ENCODE data around the gene CBLB.

DNA sequence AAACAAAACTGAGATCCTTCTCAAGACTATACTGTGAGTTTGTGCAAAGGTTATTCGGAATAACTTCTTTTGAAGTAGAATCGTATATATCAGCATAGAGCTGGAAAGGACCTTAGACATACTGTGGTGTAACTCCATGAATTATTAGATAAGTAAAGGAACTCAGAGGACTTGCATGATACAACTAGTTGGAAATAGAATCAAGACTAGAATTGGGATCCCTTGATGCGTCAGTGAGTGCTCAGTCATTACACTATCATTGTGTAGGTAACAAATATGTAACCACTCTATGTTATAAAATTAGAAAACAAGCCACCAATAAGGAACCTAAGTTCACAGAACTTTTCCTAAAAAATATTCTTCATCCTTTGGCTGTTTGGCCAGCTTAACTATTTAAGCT is 61.1 kb downstream of the CBLB start:
- TF ChIP-seq, protein P1, sequence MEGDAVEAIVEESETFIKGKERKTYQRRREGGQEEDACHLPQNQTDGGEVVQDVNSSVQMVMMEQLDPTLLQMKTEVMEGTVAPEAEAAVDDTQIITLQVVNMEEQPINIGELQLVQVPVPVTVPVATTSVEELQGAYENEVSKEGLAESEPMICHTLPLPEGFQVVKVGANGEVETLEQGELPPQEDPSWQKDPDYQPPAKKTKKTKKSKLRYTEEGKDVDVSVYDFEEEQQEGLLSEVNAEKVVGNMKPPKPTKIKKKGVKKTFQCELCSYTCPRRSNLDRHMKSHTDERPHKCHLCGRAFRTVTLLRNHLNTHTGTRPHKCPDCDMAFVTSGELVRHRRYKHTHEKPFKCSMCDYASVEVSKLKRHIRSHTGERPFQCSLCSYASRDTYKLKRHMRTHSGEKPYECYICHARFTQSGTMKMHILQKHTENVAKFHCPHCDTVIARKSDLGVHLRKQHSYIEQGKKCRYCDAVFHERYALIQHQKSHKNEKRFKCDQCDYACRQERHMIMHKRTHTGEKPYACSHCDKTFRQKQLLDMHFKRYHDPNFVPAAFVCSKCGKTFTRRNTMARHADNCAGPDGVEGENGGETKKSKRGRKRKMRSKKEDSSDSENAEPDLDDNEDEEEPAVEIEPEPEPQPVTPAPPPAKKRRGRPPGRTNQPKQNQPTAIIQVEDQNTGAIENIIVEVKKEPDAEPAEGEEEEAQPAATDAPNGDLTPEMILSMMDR (IDR thresholded peaks at IDR 0.05; ENCODE audit: low read depth, low read length, missing input control) = no peak
- TF ChIP-seq SP1 (IDR thresholded peaks at IDR 0.05) (no peak), YY1 (IDR thresholded peaks at IDR 0.05) (no peak), FOXA2 (IDR thresholded peaks at IDR 0.05) (no peak)
- TF ChIP-seq, protein P2, sequence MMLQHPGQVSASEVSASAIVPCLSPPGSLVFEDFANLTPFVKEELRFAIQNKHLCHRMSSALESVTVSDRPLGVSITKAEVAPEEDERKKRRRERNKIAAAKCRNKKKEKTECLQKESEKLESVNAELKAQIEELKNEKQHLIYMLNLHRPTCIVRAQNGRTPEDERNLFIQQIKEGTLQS (IDR thresholded peaks at IDR 0.05) = no peak
- TF ChIP-seq, protein P3, sequence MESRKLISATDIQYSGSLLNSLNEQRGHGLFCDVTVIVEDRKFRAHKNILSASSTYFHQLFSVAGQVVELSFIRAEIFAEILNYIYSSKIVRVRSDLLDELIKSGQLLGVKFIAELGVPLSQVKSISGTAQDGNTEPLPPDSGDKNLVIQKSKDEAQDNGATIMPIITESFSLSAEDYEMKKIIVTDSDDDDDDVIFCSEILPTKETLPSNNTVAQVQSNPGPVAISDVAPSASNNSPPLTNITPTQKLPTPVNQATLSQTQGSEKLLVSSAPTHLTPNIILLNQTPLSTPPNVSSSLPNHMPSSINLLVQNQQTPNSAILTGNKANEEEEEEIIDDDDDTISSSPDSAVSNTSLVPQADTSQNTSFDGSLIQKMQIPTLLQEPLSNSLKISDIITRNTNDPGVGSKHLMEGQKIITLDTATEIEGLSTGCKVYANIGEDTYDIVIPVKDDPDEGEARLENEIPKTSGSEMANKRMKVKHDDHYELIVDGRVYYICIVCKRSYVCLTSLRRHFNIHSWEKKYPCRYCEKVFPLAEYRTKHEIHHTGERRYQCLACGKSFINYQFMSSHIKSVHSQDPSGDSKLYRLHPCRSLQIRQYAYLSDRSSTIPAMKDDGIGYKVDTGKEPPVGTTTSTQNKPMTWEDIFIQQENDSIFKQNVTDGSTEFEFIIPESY (IDR thresholded peaks at IDR 0.05) = no peak
